Measurements from ENCODE around the gene ZNF638. TPM values are rescaled to one million over a fixed set of nuclear protein-coding genes. Genes with fewer than 3 reads are reported as not detected.
A peak's percentile ranks its signal among the peaks of the same experiment; 100 is the strongest.

ZNF638 gene
- total RNA-seq, 4 donors from 2014 or later, result 94.9 to 114 (median 109) TPM

GRCh38 chr2:71459084-71459431 lies 127.5 kb downstream of the ZNF638 start:
- peak in 1 of 2 donors; percentile 52 for DNase-seq (ENCODE audit: low spot score in 2 of 2)
- no peak overlapping the region for H3K4me3 ChIP-seq (ENCODE audit: low read depth, poor library complexity, severe bottlenecking)
- TF ChIP-seq POLR2A (IDR thresholded peaks at IDR 0.05) (no peak), CTCF (IDR thresholded peaks at IDR 0.05) (no peak)
- intact Hi-C loops (cut with DNase I; ENCODE audit: low total_unique reads), result no loop called here
- WGBS, 2 donors, result 64 to 82% methylated on average over 2 of the region's 2 CpGs

GRCh38 chr2:71460056-71460455 lies 128.5 kb downstream of the ZNF638 start:
- intact Hi-C loops (cut with DNase I; ENCODE audit: low total_unique reads), result no loop called here
- no peak overlapping the region for H3K4me3 ChIP-seq (ENCODE audit: low read depth, poor library complexity, severe bottlenecking)
- WGBS, 2 donors, result 87 to 93% methylated on average over 6 of the region's 6 CpGs
- DNase-seq (ENCODE audit: low spot score in 2 of 2), result peak in 1 of 2 donors; percentile 29
- TF ChIP-seq CTCF (IDR thresholded peaks at IDR 0.05), result no peak
- TF ChIP-seq POLR2A (IDR thresholded peaks at IDR 0.05), result no peak

- no peak overlapping the region for H3K4me3 ChIP-seq (ENCODE audit: low read depth, poor library complexity, severe bottlenecking)
- WGBS, 2 donors, result 60 to 77% methylated on average over 9 of the region's 9 CpGs
- peak in 1 of 2 donors; percentile 54 for DNase-seq (ENCODE audit: low spot score in 2 of 2)
- intact Hi-C loops (cut with DNase I; ENCODE audit: low total_unique reads), result no loop called here
- TF ChIP-seq POLR2A (IDR thresholded peaks at IDR 0.05) (no peak), CTCF (IDR thresholded peaks at IDR 0.05) (no peak)
These were observed 129.2 kb downstream of the ZNF638 start for GRCh38 chr2:71460595-71461303.

- TF ChIP-seq CTCF (IDR thresholded peaks at IDR 0.05) (no peak), POLR2A (IDR thresholded peaks at IDR 0.05) (no peak)
- H3K4me3 ChIP-seq (ENCODE audit: low read depth, poor library complexity, severe bottlenecking), result no peak overlapping the region
- 48 to 58% methylated on average over 5 of the region's 5 CpGs for WGBS, 2 donors
- intact Hi-C loops (cut with DNase I; ENCODE audit: low total_unique reads), result no loop called here
- no peak for DNase-seq (ENCODE audit: low spot score in 2 of 2)
These were observed 129.7 kb downstream of the ZNF638 start for GRCh38 chr2:71461304-71461671.

- WGBS, 2 donors, result 95 to 100% methylated on average over 7 of the region's 8 CpGs
- TF ChIP-seq CTCF (IDR thresholded peaks at IDR 0.05) (no peak), POLR2A (IDR thresholded peaks at IDR 0.05) (no peak)
- intact Hi-C loops (cut with DNase I; ENCODE audit: low total_unique reads), result no loop called here
- peak in 1 of 2 donors; percentile 70 for DNase-seq (ENCODE audit: low spot score in 2 of 2)
- H3K4me3 ChIP-seq (ENCODE audit: low read depth, poor library complexity, severe bottlenecking), result no peak overlapping the region
These were observed 130.5 kb downstream of the ZNF638 start for GRCh38 chr2:71462056-71462605.
